Spleen (tissue), 7 donors: Measurements from ENCODE around the gene TMEM169.

Experiments used
- POLR2A ChIP-seq, 3 donors: fragments of 450-650 bp; IDR thresholded peaks; one replicate each; pipeline ENCODE4 v1.5.1; 2017; ENCODE audit warnings: antibody characterized with exemption in 3 of 3, mild to moderate bottlenecking in 1 of 3
- POLR2AphosphoS5 ChIP-seq, 3 donors: sonication (generic); formaldehyde crosslinking; IDR thresholded peaks; one replicate each; pipeline ENCODE4 v1.5.1; 2017; ENCODE audit warnings: antibody characterized with exemption in 3 of 3
- TF ChIP-seq, protein P1 (sequence below), 11 experiments: fragments of 200-600 bp in 7 of 11; fragments of 450-650 bp in 4 of 11; sonication (generic) in 4 of 11; IDR thresholded peaks in 8 of 11; conservative IDR thresholded peaks in 3 of 11; 1 replicate in 7 of 11; 2 replicates in 4 of 11; pipeline versions ENCODE4 v1.4.0 to v1.8.0; 2016 to 2021; ENCODE audit warnings: antibody characterized with exemption in 11 of 11, inconsistent platforms in 4 of 11, mild to moderate bottlenecking in 1 of 11
- donor health status: DM: no; HTN: no; CAD: no; lungs with moderate emphysema.
- donor health status: DM: no; HTN: no; CAD: no.
- donor health status: DM: no; HTN: no; CAD: no.

DNA sequence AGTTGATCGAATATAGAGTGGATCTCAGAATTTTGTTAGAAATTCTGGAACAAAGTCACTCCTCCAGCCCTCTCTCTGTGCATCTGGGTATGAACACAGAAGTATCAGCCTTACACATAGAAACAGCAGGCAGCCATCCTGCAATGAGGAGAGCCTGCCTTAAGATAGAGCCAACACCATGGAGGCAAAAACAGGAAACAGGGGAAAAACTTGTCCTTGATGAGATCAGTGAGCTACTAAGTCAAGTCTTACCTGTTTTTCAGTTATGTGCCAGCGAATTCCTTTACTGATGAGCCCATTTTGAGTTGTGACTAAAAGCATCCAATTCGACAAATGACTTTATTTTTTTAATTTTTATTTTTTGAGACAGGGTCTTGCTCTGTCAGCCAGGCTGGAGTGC lies 41.8 kb upstream of the TMEM169 start:
- TF ChIP-seq POLR2AphosphoS5 (IDR thresholded peaks at IDR 0.05), result no peak
- TF ChIP-seq, protein P1, sequence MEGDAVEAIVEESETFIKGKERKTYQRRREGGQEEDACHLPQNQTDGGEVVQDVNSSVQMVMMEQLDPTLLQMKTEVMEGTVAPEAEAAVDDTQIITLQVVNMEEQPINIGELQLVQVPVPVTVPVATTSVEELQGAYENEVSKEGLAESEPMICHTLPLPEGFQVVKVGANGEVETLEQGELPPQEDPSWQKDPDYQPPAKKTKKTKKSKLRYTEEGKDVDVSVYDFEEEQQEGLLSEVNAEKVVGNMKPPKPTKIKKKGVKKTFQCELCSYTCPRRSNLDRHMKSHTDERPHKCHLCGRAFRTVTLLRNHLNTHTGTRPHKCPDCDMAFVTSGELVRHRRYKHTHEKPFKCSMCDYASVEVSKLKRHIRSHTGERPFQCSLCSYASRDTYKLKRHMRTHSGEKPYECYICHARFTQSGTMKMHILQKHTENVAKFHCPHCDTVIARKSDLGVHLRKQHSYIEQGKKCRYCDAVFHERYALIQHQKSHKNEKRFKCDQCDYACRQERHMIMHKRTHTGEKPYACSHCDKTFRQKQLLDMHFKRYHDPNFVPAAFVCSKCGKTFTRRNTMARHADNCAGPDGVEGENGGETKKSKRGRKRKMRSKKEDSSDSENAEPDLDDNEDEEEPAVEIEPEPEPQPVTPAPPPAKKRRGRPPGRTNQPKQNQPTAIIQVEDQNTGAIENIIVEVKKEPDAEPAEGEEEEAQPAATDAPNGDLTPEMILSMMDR (IDR thresholded peaks at IDR 0.05 in 8 of 11, conservative IDR thresholded peaks at IDR 0.05 in 3 of 11), result no peak
- no peak for TF ChIP-seq POLR2A (IDR thresholded peaks at IDR 0.05)
